Islet of Langerhans (tissue), 1 donor: Measurements from ENCODE around the gene RELB.

Experiments
- FAIRE-seq: peaks from one replicate; lab custom pipeline; 2011; peaks lifted over from hg19 to GRCh38; lab: Jason Lieb, UNC

The RELB gene

GRCh38 chr19:45023048-45023447, 21.8 kb downstream of the RELB start:
- no peak for FAIRE-seq

DNA sequence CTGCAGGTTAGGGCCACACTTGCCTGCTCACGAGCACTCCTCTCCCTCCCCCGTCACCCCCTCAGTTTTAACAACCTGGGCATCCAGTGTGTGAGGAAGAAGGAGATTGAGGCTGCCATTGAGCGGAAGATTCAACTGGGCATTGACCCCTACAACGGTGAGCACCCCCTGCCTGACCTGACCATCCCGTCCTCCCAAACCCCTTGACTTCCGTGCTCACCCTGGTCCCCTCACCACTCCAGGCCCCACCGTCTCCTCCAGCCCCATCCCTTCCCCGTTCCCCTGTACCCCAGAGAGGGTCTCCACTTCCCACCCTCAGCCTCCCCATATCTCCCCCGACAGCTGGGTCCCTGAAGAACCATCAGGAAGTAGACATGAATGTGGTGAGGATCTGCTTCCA, 24.0 kb downstream of the RELB start:
- FAIRE-seq, result no peak

DNA sequence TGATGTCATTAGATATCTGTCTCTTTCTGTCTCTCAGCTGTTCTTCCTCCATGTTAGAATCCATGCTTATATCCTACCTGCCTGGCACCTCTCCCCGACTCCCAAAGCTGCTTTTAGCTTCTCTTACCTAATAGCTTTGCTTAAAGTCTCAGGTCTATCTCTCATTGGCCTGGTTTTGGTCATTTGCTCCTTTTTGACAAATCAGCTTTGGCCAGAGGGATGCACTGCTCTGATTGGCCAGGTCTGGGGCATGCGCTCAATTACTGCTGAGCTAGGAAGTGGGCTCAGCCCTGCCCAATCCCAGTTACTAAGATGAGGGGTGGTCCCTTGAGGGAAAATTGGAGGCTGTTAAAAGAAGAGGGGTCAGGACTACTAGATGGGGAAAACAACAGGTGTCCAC, 26.1 kb downstream of the RELB start:
- no peak for FAIRE-seq

GRCh38 chr19:45030825-45031224, 29.6 kb downstream of the RELB start:
- no peak for FAIRE-seq

DNA sequence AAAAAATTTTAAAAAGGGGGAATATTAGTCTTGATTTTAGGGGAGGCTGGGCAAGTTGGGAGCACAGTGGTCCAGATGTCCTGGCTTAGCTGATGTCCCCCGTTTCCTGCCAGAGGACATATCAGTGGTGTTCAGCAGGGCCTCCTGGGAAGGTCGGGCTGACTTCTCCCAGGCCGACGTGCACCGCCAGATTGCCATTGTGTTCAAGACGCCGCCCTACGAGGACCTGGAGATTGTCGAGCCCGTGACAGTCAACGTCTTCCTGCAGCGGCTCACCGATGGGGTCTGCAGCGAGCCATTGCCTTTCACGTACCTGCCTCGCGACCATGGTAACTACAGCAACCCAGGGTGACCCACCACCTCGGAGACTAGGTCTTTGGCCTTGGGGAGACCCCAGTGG, 31.2 kb downstream of the RELB start:
- FAIRE-seq, result no peak

DNA sequence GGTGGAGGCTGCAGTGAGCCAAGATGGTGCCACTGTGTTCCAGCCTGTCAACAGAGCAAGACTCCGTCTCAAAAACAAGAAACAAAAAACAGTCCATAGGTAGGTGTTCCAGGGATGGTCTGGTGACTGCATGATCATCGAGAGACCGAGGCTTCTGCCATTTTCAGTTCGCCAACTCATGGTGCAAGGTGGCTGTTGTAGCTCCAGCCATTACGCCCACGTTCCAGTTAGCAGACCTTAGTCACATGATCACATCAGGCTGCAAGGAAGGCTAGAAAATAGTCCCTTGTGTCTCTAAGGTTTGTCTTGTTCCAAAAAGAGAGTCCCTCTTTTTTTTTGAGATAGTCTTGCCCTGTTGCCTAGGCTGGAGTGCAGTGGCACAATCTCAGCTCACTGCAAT, 34.5 kb downstream of the RELB start:
- FAIRE-seq, result no peak

DNA sequence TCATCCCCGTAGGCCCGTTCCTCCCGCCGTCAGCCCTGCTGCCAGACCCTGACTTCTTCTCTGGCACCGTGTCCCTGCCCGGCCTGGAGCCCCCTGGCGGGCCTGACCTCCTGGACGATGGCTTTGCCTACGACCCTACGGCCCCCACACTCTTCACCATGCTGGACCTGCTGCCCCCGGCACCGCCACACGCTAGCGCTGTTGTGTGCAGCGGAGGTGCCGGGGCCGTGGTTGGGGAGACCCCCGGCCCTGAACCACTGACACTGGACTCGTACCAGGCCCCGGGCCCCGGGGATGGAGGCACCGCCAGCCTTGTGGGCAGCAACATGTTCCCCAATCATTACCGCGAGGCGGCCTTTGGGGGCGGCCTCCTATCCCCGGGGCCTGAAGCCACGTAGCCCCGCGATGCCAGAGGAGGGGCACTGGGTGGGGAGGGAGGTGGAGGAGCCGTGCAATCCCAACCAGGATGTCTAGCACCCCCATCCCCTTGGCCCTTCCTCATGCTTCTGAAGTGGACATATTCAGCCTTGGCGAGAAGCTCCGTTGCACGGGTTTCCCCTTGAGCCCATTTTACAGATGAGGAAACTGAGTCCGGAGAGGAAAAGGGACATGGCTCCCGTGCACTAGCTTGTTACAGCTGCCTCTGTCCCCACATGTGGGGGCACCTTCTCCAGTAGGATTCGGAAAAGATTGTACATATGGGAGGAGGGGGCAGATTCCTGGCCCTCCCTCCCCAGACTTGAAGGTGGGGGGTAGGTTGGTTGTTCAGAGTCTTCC, 36.3 kb downstream of the RELB start:
- no peak for FAIRE-seq

DNA sequence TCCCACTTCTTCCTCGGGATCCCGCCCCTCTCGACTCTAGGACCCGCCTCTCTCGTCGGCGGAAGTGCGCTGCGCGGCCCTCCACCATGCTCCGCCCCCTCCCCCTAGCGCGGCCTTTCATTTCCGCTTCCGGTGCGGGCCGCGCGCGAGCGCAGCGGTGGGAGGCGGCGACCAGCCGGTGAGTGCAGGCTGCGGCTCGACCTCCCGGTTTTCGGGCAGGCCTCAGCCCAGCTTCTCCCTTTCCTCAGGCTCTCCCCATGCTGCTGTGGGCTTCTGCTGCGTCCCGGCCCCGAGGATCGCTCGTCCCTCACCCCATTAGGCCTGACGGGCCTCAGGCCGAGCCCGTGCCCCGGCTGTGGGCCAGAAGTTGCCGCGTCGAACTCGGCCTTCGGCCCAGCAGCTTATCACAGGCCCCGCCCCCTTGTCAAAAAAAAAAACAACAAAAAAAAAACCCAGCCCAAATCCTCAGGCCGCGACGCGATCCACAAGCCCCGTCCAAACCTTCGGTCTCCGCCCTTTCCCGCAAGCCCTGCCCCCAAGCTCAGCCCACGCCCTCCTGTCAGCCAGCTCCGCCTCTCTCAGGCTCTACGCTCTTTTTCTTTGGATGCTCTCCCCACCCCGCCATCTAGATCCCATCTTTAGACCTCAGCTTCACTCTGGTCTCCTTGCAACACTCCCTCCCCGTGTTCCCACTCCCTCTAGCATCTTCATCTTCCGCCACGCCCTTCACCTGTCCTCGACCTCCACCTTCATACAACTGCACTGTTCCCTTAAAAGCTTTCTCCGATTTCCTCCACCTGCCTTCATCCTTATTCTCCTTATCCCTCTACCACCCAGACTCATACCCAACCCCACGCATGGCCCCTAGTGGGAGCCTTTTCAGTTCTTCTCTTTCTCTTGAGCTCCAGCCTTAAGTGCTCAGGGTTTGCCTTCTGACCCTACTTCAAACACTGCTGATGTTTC, 37.9 kb downstream of the RELB start, which contains the start of gene CLASRP:
Gene CLASRP, plus strand, starts transcription at position 115 of the 963 bp plus-strand sequence. CDS start 1,168 bp downstream, outside the sequence.
- no peak for FAIRE-seq

DNA sequence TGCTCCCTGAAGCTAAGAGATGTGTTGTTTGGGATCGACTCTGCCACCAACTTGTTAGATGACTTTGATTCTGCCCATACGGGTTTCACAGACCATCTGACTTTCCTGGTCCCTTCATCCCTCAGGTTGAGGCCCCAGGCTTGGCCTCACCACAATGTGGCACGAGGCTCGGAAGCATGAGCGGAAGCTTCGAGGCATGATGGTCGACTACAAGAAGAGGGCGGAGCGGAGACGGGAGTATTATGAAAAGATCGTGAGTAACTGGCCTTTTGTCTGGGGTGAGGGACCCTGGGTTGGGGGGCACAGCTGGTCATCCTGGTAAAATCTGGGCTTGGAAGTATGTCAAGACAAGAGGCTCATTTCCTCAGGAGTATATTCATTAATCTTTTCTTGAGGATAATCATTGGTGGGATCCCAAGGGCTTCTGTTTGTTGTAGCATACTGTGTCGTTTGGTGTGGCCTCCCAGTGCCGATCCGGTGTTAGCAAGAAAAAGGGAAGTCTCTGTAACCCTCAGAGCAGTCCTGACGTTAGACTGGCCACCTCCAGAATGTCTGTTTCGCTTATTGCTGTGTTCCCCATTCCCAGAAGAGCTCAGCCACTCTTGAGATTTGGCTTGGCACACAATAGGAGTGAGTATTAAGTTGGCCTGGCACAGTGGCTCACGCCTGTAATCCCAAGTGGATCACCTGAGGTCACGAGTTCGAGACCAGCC, 39.0 kb downstream of the RELB start:
- no peak for FAIRE-seq

GRCh38 chr19:45041125-45041524, 39.9 kb downstream of the RELB start:
- no peak for FAIRE-seq

DNA sequence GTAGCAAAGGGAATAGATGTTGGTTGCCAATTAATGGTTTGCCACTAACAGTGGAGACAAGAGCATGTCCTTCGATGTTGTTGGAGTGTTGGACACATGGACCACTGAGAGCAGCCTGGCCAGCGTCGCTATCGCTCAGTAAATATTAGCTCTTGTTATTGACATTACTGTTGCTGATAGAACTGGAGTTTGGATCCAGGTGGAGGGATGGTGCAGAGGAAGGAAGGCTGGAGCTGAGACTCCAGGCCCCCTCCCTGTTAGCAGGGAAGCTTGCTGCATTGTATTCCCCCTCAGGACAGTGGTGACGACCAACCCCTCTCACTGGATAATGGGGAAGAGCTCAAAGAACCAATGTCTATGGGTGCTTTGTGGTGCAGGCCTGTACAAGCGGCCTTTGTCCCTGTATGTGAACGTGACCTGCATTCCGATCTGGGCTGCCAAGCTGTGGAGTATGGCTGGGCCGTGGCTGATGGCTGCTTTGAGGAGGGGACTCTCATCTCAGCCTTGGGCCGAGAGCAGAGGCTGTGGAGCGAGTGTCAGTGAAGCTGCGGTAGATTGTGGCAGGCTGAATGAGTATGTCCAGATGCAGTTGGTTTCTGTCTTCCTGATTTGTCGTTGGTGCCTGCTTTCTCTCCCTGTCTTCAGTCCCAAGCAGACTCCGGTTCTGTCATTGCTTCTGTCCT, 44.5 kb downstream of the RELB start:
- no peak for FAIRE-seq

DNA sequence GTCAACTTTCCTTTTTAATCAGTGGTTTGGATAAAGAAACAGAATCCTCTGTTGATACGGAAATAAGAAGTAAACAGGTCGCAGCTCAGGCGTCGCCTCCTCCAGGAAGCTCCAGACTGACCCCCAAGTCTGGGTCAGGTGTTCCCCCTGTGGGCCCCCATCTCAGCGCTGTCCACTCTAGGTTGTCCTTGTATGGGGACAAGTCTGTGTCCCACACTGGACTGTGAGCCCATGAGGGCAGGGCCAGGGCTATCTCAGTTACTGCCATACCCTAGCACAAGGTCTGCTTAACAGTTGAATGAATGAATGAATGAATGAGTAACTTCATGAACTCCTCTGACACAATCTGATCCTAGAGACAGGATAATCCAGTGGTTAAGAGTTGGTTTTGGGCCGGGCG, 45.1 kb downstream of the RELB start:
- no peak for FAIRE-seq

DNA sequence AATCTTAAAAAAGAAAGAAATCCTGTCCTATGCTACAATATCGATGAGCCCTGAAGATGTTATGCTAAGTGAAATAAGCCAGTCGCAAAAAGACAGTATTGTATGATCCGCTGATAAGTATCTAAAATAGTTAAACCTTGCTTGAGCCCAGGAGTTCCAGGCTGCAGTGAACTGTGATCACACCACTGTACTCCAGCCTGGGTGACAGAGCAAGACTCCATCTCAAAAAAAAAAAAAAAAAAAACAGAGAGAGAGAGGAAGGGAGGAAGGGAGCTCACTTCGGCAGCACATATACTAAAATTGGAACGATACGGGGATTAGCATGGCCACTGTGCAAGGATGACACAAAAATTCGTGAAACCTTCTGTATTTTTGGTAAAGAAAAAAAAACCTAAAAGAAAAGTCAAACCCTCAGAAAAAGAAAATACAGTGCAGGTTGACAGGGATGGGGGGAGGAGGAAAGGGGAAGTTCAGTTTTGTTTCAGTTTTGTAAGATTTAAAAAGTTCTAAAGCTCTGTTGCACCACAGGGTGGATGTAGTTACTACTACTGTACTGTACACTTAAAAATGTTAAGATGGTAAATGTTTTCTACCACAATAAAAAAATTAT, 46.0 kb downstream of the RELB start:
- FAIRE-seq, result no peak

DNA sequence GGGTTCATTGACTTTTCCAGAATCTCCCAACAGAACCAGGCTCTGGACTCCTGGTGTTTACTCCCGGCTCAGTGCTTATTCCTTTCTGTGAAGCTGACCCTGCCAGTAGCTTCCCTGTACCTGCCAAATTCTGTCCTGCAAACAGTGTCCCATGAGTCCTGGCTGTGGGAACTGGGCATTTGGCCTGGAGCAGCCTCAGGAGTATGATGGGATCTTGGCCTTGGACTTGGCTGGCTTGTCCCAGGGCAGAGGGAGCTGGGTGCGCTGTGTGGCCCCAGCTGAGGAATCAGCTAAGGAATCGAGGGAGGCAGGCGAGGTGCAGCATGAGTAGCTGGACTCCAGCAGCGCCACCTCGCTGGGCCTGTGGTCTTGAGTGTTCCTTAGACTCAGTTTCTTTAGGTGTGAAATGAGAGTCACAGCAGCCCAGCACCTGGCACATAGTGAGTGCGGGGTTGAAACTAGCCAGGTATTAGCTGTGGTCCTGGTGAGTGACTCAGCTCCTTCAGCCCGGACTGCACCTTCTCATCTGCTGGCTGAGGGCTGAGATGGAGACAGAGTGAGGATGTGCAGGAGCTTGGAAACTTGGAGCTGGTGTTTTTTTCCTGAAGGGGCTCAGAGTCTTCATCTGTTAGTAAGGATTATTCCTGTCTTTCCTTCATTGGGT, 47.9 kb downstream of the RELB start:
- no peak for FAIRE-seq

GRCh38 chr19:45050036-45050435, 48.8 kb downstream of the RELB start:
- no peak for FAIRE-seq

- FAIRE-seq, result no peak
Observed at GRCh38 chr19:45051929-45052579, 50.8 kb downstream of the RELB start.

DNA sequence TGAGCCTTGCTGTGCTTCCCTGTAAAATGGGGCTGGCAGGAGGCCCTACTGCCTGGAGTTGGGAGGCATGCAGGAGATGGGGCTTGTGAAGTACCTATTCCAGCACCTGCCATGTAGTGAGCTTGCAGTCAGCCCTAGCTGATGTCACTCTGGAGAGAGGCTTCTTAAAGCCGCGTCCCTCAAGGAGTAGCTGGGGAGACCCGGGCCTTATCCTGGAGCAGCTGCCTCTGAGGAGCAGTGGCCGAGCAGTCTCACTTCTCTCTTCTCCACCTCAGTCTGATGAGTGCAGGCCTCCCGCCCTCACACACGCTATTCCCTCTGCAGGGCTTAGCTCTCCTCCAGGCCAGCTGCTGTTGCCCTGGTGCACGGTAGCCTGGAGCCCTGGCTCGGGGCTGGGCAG, 55.6 kb downstream of the RELB start:
- FAIRE-seq, result no peak

DNA sequence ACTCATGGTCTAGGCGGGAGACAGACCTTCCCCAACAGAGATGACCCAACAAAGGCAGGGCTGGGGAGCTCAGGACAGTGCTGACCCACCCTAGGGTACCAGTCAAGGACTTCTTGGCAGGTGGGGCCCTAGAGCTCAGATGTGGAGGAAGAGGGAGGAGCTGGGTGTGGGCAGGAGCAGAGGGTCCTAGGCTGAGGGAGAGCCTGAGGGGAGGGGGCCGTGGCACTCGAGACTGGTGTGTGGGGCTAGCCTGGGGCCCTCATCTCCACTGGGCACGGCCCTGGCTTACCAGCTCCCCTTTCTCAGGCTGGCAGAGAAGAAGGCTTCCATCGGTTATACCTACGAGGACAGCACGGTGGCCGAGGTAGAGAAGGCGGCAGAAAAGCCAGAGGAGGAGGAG, 56.2 kb downstream of the RELB start:
- FAIRE-seq, result no peak

GRCh38 chr19:45058622-45059159, 57.4 kb downstream of the RELB start:
- FAIRE-seq, result no peak

- no peak for FAIRE-seq
Observed at GRCh38 chr19:45059258-45059965, 58.1 kb downstream of the RELB start.
